ENCODE measurements around the gene OBP2B.

DNA sequence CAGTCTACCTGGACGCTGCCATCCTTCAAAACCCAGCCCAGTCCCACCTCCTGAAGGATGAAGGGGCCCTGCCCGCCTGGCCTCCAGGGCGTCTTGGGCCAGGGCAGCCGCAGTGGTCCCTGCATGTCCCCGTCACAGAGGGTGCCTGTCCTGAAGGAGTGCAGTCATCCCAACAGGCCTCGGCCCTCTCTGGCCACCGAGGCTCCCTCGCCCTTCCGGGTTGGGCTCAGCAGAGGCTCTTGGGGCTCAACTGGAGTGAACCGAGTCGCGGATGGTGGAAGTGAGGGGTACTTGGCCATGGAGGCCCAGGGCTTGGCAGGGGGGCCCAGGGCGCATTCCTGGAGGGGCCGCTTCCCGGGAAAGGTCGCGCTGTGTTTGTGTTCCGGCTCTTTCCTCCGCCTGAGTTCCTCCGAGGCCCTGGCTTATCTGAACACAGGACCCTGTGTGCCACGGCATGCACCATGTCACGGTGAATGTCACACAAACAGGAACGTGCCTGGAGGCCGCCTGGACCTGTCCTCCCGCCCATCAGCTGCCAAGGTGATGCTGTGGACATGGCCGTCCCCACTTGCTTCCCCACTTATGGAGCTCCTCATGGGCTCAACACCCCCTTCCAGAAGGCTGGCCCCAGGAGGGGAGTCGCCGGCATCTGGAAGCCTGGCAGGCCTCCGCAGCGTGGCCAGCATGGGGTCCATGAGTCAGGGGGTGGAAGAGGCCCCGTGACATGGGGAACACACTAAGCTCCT is 25.7 kb upstream of the OBP2B start:
- TF ChIP-seq, protein P1, sequence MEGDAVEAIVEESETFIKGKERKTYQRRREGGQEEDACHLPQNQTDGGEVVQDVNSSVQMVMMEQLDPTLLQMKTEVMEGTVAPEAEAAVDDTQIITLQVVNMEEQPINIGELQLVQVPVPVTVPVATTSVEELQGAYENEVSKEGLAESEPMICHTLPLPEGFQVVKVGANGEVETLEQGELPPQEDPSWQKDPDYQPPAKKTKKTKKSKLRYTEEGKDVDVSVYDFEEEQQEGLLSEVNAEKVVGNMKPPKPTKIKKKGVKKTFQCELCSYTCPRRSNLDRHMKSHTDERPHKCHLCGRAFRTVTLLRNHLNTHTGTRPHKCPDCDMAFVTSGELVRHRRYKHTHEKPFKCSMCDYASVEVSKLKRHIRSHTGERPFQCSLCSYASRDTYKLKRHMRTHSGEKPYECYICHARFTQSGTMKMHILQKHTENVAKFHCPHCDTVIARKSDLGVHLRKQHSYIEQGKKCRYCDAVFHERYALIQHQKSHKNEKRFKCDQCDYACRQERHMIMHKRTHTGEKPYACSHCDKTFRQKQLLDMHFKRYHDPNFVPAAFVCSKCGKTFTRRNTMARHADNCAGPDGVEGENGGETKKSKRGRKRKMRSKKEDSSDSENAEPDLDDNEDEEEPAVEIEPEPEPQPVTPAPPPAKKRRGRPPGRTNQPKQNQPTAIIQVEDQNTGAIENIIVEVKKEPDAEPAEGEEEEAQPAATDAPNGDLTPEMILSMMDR (conservative IDR thresholded peaks at IDR 0.05; ENCODE audit: low read depth in 2 of 2): no peak
- TF ChIP-seq EZH2 (IDR thresholded peaks at IDR 0.05; ENCODE audit: low read depth, unreplicated experiment): no peak
- no peak for TF ChIP-seq EZH2phosphoT487 (IDR thresholded peaks at IDR 0.05; ENCODE audit: unreplicated experiment)
- TF ChIP-seq, protein P2, sequence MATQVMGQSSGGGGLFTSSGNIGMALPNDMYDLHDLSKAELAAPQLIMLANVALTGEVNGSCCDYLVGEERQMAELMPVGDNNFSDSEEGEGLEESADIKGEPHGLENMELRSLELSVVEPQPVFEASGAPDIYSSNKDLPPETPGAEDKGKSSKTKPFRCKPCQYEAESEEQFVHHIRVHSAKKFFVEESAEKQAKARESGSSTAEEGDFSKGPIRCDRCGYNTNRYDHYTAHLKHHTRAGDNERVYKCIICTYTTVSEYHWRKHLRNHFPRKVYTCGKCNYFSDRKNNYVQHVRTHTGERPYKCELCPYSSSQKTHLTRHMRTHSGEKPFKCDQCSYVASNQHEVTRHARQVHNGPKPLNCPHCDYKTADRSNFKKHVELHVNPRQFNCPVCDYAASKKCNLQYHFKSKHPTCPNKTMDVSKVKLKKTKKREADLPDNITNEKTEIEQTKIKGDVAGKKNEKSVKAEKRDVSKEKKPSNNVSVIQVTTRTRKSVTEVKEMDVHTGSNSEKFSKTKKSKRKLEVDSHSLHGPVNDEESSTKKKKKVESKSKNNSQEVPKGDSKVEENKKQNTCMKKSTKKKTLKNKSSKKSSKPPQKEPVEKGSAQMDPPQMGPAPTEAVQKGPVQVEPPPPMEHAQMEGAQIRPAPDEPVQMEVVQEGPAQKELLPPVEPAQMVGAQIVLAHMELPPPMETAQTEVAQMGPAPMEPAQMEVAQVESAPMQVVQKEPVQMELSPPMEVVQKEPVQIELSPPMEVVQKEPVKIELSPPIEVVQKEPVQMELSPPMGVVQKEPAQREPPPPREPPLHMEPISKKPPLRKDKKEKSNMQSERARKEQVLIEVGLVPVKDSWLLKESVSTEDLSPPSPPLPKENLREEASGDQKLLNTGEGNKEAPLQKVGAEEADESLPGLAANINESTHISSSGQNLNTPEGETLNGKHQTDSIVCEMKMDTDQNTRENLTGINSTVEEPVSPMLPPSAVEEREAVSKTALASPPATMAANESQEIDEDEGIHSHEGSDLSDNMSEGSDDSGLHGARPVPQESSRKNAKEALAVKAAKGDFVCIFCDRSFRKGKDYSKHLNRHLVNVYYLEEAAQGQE (IDR thresholded peaks at IDR 0.05; ENCODE audit: unreplicated experiment): no peak
- TF ChIP-seq POLR2AphosphoS5 (IDR thresholded peaks at IDR 0.05; ENCODE audit: low read depth): no peak
- TF ChIP-seq CREB1 (CRISPR knock-in tag; IDR thresholded peaks at IDR 0.05; ENCODE audit: low read depth): no peak
- no peak for TF ChIP-seq STAT1 (IDR thresholded peaks at IDR 0.05; ENCODE audit: unreplicated experiment)
- no peak for TF ChIP-seq ETS1 (IDR thresholded peaks at IDR 0.05)
- no peak for TF ChIP-seq JUNB (IDR thresholded peaks at IDR 0.05; ENCODE audit: unreplicated experiment)
- TF ChIP-seq NANOG (IDR thresholded peaks at IDR 0.05; ENCODE audit: borderline replicate concordance): no peak
- TF ChIP-seq, protein P3, sequence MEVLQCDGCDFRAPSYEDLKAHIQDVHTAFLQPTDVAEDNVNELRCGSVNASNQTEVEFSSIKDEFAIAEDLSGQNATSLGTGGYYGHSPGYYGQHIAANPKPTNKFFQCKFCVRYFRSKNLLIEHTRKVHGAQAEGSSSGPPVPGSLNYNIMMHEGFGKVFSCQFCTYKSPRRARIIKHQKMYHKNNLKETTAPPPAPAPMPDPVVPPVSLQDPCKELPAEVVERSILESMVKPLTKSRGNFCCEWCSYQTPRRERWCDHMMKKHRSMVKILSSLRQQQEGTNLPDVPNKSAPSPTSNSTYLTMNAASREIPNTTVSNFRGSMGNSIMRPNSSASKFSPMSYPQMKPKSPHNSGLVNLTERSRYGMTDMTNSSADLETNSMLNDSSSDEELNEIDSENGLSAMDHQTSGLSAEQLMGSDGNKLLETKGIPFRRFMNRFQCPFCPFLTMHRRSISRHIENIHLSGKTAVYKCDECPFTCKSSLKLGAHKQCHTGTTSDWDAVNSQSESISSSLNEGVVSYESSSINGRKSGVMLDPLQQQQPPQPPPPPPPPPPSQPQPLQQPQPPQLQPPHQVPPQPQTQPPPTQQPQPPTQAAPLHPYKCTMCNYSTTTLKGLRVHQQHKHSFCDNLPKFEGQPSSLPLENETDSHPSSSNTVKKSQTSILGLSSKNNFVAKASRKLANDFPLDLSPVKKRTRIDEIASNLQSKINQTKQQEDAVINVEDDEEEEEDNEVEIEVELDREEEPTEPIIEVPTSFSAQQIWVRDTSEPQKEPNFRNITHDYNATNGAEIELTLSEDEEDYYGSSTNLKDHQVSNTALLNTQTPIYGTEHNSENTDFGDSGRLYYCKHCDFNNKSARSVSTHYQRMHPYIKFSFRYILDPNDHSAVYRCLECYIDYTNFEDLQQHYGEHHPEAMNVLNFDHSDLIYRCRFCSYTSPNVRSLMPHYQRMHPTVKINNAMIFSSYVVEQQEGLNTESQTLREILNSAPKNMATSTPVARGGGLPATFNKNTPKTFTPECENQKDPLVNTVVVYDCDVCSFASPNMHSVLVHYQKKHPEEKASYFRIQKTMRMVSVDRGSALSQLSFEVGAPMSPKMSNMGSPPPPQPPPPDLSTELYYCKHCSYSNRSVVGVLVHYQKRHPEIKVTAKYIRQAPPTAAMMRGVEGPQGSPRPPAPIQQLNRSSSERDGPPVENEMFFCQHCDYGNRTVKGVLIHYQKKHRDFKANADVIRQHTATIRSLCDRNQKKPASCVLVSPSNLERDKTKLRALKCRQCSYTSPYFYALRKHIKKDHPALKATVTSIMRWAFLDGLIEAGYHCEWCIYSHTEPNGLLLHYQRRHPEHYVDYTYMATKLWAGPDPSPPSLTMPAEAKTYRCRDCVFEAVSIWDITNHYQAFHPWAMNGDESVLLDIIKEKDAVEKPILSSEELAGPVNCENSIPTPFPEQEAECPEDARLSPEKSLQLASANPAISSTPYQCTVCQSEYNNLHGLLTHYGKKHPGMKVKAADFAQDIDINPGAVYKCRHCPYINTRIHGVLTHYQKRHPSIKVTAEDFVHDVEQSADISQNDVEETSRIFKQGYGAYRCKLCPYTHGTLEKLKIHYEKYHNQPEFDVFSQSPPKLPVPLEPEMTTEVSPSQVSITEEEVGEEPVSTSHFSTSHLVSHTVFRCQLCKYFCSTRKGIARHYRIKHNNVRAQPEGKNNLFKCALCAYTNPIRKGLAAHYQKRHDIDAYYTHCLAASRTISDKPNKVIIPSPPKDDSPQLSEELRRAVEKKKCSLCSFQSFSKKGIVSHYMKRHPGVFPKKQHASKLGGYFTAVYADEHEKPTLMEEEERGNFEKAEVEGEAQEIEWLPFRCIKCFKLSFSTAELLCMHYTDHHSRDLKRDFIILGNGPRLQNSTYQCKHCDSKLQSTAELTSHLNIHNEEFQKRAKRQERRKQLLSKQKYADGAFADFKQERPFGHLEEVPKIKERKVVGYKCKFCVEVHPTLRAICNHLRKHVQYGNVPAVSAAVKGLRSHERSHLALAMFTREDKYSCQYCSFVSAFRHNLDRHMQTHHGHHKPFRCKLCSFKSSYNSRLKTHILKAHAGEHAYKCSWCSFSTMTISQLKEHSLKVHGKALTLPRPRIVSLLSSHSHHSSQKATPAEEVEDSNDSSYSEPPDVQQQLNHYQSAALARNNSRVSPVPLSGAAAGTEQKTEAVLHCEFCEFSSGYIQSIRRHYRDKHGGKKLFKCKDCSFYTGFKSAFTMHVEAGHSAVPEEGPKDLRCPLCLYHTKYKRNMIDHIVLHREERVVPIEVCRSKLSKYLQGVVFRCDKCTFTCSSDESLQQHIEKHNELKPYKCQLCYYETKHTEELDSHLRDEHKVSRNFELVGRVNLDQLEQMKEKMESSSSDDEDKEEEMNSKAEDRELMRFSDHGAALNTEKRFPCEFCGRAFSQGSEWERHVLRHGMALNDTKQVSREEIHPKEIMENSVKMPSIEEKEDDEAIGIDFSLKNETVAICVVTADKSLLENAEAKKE (CRISPR knock-in tag; IDR thresholded peaks at IDR 0.05): no peak

Data from GM23338 (cell line).